Subcutaneous abdominal adipose tissue (tissue), 5 donors: ENCODE measurements around the gene FAM9A.
"Not testable (repeated sequence)": the region's sequence is repeated elsewhere in the genome, so short reads cannot be mapped to it uniquely, and the experiment has no call there.

Experiments
- H3K27ac ChIP-seq: one replicate; pipeline ENCODE4 v1.7.0; 2013; ENCODE audit warnings: low read depth, mild to moderate bottlenecking, inconsistent platforms, low read length, moderate library complexity
- H3K27me3 ChIP-seq, 5 donors: one replicate each; pipeline ENCODE4 v1.7.0; 2013; ENCODE audit warnings: low read length in 5 of 5, inconsistent platforms in 1 of 5; ENCODE audit not compliant: control insufficient read depth in 5 of 5, insufficient read depth in 4 of 5
- H3K36me3 ChIP-seq, 5 donors: one replicate each; pipeline ENCODE4 v1.7.0; 2013; ENCODE audit warnings: low read length in 5 of 5; ENCODE audit not compliant: control insufficient read depth in 5 of 5, insufficient read depth in 5 of 5
- H3K4me1 ChIP-seq, 5 donors: one replicate each; pipeline ENCODE4 v1.7.0; 2013; ENCODE audit warnings: low read length in 5 of 5, mild to moderate bottlenecking in 3 of 5, moderate library complexity in 1 of 5; ENCODE audit not compliant: control insufficient read depth in 5 of 5, insufficient read depth in 5 of 5
- H3K4me3 ChIP-seq, 5 donors: one replicate each; pipeline ENCODE4 v1.7.0; 2013; ENCODE audit warnings: low read length in 5 of 5, low read depth in 1 of 5
- H3K9ac ChIP-seq, 5 donors: one replicate each; pipeline ENCODE4 v1.7.0; 2013; ENCODE audit warnings: low read length in 5 of 5, mild to moderate bottlenecking in 4 of 5, moderate library complexity in 3 of 5
- H3K9me3 ChIP-seq, 5 donors: one replicate each; pipeline ENCODE4 v1.7.0; 2013; ENCODE audit warnings: low read length in 5 of 5; ENCODE audit not compliant: control insufficient read depth in 5 of 5
- donor health status: healthy.
- donor health status: healthy.
- donor health status: healthy.
- donor health status: healthy.
- donor health status: healthy.

The FAM9A gene

GRCh38 chrX:8783097-8783713 lies 18.0 kb downstream of the FAM9A start:
- Histone ChIP-seq H3K36me3 (no peaks in the 10 kb centered on the region), H3K9me3 (no peaks in the 10 kb centered on the region), H3K4me1 (no peaks in the 10 kb centered on the region), H3K27me3 (peaks cover 0 to 15% (median 9%) of the 10 kb centered on the region in 5 donors), H3K9ac (no peak overlapping the region), H3K27ac (no peak overlapping the region), H3K4me3 (peak overlapping the region in 1 of 5 donors; percentile 11)

GRCh38 chrX:8782595-8782994 lies 18.6 kb downstream of the FAM9A start:
- H3K27ac ChIP-seq, result no peak overlapping the region
- no peak overlapping the region for H3K4me3 ChIP-seq
- no peaks in the 10 kb centered on the region for H3K4me1 ChIP-seq
- H3K9ac ChIP-seq, result no peak overlapping the region
- H3K27me3 ChIP-seq, result peaks cover 0 to 15% (median 9%) of the 10 kb centered on the region in 5 donors
- H3K36me3 ChIP-seq, result no peaks in the 10 kb centered on the region
- no peaks in the 10 kb centered on the region for H3K9me3 ChIP-seq

GRCh38 chrX:8781921-8782320 lies 19.3 kb downstream of the FAM9A start:
- H3K9me3 ChIP-seq, H3K4me1 ChIP-seq, H3K9ac ChIP-seq, H3K4me3 ChIP-seq, H3K27ac ChIP-seq, H3K36me3 ChIP-seq: not testable (repeated sequence)
- peaks cover 0 to 15% (median 9%) of the 10 kb centered on the region in 5 donors for H3K27me3 ChIP-seq

GRCh38 chrX:8773117-8773516 lies 28.1 kb downstream of the FAM9A start:
- Histone ChIP-seq H3K9me3 (no peaks in the 10 kb centered on the region), H3K4me1 (peaks cover 0 to 3% (median 0%) of the 10 kb centered on the region in 5 donors), H3K27ac (no peak overlapping the region), H3K27me3 (peaks cover 4 to 9% (median 7%) of the 10 kb centered on the region in 5 donors), H3K9ac (no peak overlapping the region), H3K36me3 (no peaks in the 10 kb centered on the region), H3K4me3 (no peak overlapping the region)

- no peak overlapping the region for H3K4me3 ChIP-seq
- H3K9me3 ChIP-seq, result no peaks in the 10 kb centered on the region
- peaks cover 2 to 17% (median 10%) of the 10 kb centered on the region in 5 donors for H3K27me3 ChIP-seq
Observed at GRCh38 chrX:8760021-8760420, 41.2 kb downstream of the FAM9A start.

GRCh38 chrX:8758706-8759105 lies 42.5 kb downstream of the FAM9A start:
- not testable (repeated sequence) for H3K36me3 ChIP-seq, H3K27ac ChIP-seq, H3K4me1 ChIP-seq, H3K4me3 ChIP-seq, H3K9ac ChIP-seq, H3K9me3 ChIP-seq
- peaks cover 5 to 14% (median 12%) of the 10 kb centered on the region in 5 donors for H3K27me3 ChIP-seq

More at GRCh38 chrX:8760021-8760420, 41.2 kb downstream of the FAM9A start:
- H3K27ac ChIP-seq, result no peak overlapping the region
- no peaks in the 10 kb centered on the region for H3K4me1 ChIP-seq
- H3K9ac ChIP-seq, result no peak overlapping the region
- no peaks in the 10 kb centered on the region for H3K36me3 ChIP-seq

GRCh38 chrX:8757609-8758389 lies 43.4 kb downstream of the FAM9A start:
- H3K4me1 ChIP-seq, H3K36me3 ChIP-seq, H3K9me3 ChIP-seq, H3K27ac ChIP-seq, H3K9ac ChIP-seq, H3K4me3 ChIP-seq: not testable (repeated sequence)
- H3K27me3 ChIP-seq, result peaks cover 5 to 14% (median 9%) of the 10 kb centered on the region in 5 donors

GRCh38 chrX:8755813-8756212 lies 45.4 kb downstream of the FAM9A start:
- Histone ChIP-seq H3K27me3 (peaks cover 3 to 14% (median 5%) of the 10 kb centered on the region in 5 donors), H3K27ac (no peak overlapping the region), H3K9ac (no peak overlapping the region), H3K9me3 (no peaks in the 10 kb centered on the region), H3K4me3 (no peak overlapping the region), H3K4me1 (no peaks in the 10 kb centered on the region), H3K36me3 (no peaks in the 10 kb centered on the region)

GRCh38 chrX:8755116-8755515 lies 46.1 kb downstream of the FAM9A start:
- no peak overlapping the region for H3K4me3 ChIP-seq
- peaks cover 3 to 17% (median 10%) of the 10 kb centered on the region in 5 donors for H3K27me3 ChIP-seq
- no peaks in the 10 kb centered on the region for H3K4me1 ChIP-seq
- no peaks in the 10 kb centered on the region for H3K9me3 ChIP-seq
- no peak overlapping the region for H3K9ac ChIP-seq
- no peaks in the 10 kb centered on the region for H3K36me3 ChIP-seq
- H3K27ac ChIP-seq, result no peak overlapping the region

- H3K27ac ChIP-seq, result no peak overlapping the region
- peaks cover 0 to 7% (median 2%) of the 10 kb centered on the region in 5 donors for H3K27me3 ChIP-seq
- no peaks in the 10 kb centered on the region for H3K9me3 ChIP-seq
- no peaks in the 10 kb centered on the region for H3K36me3 ChIP-seq
- H3K4me3 ChIP-seq, result no peak overlapping the region
- no peaks in the 10 kb centered on the region for H3K4me1 ChIP-seq
- H3K9ac ChIP-seq, result no peak overlapping the region
Observed at GRCh38 chrX:8749697-8750096, 51.5 kb downstream of the FAM9A start.
